NCI-H510A treated with DMSO at 0.1 percent for 48 hours (cell line): ENCODE data around the gene UBE2J2.
A peak's percentile ranks its signal among the peaks of the same experiment; 100 is the strongest.

Experiments
- DNase-seq: peaks from one replicate; lab custom pipeline; 2025; lab: John Stamatoyannopoulos, UW

UBE2J2 gene

DNA sequence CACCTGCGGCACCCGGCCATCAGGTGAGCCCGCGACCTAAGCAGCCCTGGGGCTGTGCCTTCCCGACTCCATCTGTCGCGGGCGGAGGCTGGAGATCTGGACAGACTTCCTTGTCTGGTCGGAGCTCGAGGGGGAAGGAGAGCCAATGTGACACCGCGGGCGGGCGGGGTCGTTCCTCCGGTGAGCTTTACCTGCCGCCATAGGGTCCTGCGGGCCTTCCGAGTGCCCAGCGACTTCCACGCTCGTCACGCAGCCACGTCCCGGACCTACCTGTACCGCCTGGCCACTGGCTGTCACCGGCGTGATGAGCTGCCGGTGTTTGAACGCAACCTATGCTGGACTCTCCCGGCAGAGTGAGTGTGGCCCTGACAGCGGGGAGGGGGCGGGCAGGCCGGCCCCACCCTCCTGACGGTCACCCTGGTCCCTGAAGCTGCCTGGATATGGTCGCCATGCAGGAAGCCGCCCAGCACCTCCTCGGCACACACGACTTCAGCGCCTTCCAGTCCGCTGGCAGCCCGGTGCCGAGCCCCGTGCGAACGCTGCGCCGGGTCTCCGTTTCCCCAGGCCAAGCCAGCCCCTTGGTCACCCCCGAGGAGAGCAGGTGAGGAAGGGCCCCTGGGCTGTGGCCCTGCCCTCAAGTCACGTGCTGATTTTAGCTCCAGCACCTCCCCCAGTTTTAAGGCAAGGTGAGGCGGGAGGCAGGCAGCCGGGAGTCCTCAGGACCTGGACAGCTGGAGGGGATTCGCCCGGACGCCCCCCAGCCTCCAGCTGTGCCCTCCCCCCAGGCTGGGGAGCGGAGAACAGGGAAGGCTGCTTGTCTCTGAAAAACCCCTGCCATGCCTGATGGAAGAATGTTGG, 35.8 kb upstream of the UBE2J2 start:
- peak; percentile 65 for DNase-seq

DNA sequence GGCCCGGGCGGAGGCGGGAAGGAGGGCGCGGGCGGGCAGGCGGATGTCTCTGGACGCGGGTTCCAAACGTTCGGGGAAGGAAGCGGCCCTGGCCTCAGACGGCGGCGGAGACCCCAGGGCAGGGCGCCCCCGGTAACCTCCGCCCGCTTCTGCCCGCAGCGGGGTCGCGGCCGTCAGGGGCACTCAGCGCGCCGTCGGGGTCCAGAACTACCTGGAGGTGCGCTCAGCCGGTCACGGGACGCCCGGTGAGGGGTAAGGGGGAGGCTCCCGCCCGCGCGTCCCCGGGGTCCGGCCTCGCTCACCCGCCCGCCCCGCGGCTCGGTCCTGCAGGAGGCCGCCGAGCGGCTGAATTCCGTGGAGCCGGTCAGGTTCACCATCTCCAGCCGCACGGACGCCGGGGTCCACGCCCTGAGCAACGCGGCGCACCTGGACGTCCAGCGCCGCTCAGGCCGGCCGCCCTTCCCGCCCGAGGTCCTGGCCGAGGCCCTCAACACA, 35.1 kb upstream of the UBE2J2 start:
- no peak for DNase-seq

DNA sequence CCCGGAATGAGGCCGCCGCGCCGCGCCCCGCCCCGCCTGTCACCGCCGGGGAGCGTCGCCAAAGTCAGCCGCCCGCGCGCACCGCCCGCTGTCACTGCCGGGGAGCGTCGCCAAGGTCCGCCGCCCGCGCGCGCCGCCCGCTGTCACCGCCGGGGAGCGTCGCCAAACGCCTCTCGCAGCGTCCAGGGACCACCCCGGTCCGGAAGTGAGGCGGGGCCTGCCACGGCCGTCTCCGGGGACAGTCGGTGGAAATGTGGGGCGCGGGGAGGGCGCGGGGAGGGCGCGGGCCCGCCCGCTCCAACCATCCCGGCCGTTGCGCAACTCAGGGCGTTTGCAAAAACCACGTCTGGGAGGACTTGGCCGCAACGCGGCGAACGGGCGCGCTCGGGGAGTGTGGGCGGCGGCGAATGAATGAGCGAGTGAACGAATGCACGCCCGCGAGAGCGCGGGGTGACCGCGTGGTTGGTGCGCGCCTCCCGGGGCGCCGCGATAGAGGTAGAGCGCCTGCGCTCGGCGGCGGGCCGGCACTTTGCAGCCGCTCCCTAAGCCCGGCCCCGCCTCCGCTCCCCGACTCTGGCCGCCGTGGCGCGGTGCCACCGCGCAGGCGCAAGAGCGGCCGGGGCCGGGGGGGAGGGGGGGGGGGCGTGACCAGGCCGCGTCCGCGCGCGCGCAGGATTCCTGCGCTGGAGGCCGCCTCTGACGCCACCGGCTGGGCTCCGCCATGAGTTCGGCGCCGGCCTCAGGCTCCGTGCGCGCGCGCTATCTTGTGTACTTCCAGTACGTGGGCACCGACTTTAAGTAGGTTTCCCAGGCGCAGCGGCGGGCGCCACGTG, 34.5 kb upstream of the UBE2J2 start, which contains the start of the genes ACAP3 and PUSL1:
TSS of gene ACAP3 (minus strand) at position 8 of the 833 bp plus-strand sequence. CDS start 115 bp downstream, outside the sequence.
TSS of gene PUSL1 (plus strand) at position 675 of the 833 bp plus-strand sequence. CDS start at position 722, 47 bp downstream.
- DNase-seq = peak; percentile 99

DNA sequence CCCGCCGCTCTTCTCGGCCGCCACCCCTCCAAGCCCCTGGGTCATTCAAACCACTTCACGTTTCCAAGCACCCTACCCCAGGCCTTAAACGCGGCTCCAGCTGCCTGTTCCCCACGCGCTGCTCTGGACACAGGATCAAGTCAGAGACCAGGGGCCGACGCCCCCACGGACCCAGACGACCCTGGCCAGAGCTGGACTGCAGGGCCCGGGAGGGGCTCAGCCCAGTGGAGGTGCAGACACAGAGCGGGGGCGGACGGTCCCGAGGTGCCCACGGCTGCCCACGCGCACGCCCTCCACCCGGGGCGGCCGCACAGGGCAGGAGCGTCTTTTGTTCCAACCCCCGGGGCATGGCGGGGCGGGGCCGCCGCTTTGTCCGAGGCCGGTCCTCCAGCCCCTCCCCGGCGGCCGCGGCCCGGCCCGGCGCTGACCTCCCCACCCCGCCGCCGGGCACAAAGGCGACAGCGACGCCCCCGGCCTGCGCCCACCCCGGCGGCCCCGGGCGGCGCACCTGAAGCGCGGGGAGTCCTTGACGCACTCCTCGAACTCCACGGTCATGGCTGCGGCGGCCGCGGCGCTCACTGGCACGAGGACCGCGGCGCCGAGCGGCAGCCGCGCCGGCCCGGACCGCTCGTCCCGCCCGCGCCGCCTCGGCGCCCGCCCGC, 33.7 kb upstream of the UBE2J2 start:
- no peak for DNase-seq

DNA sequence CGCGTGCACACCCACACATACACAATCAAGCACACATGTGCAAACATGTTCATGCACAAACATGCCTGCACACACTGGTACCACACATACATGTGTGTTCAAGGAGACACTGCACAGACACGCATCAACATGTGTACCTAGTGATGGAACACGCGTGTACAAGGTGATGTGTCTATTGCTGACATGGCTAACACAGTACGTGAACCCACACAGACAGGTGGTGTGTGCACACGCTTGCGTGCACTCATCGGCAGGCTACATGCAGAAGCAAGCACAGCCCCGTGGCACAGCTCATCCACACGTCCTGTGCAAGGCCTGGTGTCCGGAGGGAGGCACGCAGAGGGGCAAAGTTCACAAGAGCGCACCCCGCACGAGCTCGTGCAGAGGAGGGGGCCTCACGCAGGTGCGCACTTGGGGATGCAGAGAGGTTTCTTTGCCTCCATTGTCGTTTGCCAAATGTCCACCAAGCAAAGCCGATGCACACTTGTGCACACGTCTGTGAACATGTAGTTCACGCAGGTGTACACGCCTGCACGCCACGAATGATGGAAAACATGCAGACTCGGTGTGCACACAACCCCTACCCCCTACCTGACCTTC, 33.1 kb upstream of the UBE2J2 start:
- no peak for DNase-seq

DNA sequence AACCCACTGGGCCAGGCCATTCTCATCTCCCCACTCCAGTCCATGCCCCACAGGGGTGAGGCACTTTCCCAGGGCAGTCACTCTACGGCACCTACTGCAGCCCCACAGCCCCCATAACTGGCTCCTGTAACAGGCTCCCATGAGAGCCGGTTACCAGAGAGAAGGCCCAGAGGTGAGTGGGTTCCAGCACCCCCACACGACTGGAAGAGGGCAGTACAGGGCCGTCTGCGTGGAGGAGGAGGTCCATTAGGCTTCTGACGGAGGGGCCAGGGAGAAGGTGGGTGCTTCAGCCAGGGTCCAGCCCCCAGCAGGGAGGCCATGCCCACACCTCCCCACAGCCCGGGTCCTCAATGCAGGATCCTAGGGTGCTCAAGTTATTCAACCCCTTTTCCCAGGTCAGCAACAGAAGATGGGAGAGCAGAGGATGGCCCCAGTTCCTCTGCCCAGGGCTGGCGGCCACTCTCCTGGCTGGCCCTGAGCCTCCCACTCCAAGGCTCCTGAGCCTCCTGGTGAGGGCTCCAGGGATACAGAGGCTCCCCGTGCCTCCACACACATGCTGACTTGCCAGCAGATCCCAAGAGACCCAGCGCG, 32.5 kb upstream of the UBE2J2 start:
- DNase-seq = no peak

DNA sequence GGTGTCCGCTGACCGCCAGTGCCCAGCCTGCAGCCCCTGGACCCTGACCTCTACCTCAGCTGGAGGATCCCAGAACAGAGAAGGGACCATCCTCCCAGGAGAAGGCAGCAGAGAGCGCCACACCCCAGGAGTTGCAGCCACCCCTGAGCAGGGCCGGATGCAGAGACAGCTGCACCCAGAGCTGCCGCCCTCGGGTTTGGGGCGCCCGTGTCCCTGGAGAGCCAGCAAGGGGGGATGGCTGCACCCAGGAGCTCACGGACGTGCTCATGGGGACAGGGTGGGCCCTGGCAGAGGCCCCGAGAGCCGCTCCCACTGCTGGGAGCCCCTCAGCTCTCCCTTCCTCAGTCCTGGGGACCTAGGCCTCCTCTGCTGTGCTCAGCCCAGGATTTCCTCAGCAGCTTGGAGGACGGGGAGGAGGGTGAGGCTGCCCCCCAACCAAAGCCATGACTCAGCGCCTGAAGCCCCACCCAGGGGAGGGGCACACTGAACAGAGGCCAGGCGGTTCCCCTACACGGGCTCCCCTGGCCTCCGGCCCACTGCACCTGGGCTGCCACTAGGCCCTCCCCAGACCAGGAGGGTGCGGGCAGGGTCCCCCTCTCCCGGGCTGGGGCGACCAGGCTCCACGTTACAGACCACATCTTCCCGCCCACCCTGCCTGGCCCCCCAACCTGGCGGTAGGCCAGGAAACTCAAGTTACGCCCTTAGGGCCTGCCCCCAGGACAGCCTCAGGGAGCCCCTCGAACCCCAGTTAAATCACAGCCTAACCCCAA, 31.8 kb upstream of the UBE2J2 start:
- peak; percentile 89 for DNase-seq

DNA sequence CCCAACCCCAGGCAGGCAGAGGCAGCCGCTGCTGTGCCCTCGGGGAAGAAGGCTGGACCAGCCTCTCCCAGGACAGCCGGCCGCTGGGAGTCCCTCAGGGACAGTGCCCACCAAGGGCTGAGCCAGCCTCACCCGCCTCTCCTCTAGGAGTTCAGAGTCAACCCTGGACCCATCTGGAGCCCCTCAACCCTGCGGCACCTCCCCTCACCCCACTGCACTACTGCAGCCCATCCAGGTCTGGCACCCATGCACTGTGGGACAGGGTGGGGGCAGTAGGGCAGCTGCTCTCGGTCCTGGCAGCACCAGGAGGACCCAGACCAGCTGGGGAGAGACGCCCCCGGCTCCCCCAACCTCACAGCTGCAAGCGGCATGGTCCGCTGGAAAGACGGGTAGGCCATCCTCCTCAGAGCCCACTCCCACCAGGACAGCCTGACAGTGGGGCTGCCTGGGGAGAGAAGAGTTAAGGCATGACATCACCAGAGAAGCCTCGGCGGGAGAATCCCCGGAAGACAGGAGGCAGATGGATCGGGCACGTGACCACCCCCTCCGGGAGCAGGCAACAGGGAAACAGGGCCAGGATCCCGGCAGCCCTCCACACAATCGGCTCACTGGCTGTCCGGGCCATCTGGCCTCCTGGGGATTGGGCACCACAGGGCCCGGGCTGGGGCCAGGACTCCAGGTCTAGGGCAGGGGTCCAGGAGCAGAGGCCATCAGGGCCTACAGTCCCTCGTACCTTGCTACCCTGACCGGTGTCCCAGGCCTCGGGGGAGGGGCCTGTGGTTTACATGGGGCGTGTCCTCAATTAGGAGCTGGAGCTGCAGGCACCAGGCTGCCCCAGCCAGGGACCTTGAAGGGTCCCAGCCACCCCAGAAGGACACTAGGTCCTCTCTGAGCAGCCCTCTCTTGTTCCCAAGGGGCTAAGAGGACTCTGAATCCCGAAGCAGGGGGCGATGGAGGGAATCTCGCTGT, 31.0 kb upstream of the UBE2J2 start:
- DNase-seq = peak; percentile 98

DNA sequence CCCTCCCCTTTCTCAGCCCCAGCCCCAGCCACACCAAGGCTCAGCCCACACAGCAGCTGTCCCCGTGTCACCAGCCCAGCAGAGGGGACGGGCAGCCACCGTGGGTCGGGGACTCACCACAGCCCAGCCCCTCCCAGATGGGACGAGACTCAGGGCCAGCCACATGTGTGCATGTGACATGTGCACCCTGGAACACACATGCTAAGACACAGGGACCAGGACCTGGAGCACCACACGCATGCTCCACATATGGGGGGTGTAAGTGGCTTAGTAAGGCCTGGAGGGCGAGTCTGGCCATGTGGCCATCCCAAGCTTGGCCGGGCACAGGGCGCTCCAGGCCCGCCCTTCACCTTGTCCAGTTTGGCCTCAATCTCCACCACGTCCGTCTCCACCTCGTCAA, 30.1 kb upstream of the UBE2J2 start:
- no peak for DNase-seq

DNA sequence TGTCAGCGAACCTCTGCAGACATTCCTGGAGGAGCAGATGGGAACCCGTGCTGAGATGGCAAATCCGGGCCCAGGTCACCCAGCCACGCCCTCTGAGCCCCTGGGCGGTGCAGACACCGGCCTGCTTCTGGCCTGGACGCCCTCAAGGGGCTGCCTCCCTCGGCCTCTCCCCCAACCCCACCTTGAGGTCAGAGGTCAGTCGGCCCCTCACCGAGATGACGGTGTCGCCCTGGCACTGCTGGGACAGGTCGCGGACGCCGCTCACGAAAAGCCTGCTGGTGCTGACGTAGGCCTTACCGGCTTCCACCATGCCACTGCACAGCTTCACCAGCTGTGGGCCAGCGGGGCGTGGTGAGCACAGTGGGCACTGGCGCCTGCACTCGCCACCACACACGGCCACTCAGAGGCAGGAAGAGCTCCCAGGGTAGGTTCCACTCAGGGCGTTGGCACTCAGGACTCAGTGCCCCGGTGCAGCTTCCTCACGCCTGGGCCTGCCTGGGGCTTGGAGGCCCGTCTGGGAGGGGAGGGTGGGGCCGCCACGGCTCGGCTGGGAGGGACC, 29.4 kb upstream of the UBE2J2 start:
- no peak for DNase-seq

DNA sequence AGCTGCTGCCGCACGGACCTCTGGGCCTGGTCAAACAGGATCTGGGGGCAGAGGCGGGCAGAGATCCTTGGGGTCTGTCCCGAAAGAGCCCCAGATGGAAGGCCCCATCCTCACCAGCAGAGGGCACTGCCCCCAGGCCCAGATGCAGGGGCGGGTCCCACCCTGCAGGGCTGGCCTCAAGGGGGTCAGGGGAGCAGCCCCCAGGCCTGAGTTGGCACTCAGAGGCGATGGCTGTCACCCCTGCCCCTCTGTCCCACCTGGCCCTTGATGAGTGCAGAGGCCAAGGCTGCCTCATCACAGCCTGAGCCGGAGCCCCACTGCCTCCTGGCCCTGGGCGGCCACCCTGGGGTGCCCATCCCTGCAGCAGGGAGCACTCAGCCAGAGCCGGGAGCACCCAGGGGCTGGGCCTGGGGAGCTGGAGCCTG, 28.4 kb upstream of the UBE2J2 start:
- DNase-seq = no peak

DNA sequence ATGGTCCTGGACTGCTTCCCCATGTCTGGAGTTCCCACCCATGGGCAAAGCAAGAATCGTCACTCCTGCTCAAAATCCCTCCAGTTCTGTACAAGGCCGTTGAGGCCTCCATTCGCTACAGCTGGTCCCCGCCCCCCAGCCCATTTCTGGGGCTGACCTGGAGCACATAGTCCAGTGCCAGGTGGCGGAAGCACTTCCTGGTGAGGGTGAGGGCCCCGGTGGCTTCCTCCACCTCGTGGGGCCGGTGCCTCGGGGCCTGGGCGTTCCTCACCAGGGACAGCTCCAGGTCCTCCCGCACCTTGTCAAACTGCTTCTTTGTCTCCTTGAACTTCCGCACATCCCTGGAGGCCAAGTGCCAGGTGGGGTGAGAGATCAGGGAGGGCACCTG, 26.7 kb upstream of the UBE2J2 start:
- no peak for DNase-seq

DNA sequence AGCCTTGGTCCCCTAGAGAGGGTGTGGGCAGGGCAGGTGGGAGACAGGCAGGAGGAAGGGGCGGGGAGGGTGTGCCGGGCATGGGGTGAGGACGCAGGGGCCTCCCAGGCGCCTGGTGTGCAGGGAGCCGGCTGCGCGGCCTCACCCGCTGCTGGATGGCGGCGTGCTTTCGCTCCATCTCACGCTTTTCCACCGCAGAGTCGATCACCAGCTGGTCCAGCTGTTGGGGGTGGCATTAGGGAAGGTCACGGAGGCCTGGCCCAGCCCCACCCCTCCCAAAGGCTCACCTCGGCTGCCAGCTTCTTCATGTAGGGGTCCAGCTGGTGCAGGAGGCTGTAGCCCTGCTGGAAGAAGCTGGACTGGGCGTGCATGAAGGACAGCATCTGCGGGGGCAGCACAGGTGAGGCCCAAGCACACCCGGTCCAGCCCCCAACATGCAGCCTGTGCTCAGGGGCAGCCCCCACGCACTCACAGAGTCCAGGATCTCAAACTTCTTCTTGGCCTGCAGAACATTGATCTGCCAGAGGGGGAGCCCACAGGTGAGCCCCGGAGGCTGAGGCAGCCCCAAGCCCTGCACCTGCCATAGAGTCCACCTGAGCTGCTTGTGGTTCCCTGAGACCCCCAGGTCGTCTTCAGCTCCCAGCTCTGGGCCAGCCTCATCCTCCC, 26.2 kb upstream of the UBE2J2 start:
- peak; percentile 62 for DNase-seq

DNA sequence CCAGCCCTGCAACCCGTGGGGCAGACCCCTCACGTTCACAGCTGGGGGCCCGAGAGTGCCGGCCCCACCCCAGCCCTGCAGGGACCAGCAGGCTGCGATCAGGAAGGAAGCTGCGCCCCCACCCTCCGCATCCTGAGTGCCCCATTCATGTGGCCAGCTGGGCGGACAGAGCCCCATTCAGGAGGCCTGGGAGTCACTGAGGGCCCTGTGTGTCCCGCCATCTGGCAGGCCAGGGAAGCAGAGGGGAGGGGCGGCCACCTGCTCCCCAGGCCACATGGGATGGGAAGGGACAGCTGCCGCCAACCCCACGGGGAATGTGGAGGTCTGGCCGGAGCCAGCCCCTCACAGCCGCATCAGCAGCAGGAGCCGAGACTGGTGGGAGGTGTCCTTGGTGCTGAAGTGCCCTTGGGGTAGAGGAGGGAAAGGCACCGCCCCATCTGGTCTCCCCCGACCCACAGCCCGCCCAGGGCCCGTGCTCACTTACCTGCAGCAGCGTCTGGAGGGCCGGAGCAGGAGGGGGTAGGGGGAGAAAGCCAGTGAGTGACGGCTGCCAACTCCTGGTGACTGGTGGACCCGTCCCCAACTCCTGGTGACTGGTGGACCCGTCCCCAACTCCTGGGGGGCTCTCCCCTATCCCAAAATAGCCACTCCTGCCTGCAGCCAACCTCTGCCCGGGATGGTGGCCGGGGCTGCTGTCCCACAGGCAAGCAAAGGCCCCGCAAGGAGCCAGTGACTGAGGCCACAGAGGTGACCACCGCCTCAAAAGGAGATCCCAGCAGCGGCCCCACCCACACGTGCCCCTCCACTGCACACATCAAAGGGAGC, 25.4 kb upstream of the UBE2J2 start:
- DNase-seq = no peak

DNA sequence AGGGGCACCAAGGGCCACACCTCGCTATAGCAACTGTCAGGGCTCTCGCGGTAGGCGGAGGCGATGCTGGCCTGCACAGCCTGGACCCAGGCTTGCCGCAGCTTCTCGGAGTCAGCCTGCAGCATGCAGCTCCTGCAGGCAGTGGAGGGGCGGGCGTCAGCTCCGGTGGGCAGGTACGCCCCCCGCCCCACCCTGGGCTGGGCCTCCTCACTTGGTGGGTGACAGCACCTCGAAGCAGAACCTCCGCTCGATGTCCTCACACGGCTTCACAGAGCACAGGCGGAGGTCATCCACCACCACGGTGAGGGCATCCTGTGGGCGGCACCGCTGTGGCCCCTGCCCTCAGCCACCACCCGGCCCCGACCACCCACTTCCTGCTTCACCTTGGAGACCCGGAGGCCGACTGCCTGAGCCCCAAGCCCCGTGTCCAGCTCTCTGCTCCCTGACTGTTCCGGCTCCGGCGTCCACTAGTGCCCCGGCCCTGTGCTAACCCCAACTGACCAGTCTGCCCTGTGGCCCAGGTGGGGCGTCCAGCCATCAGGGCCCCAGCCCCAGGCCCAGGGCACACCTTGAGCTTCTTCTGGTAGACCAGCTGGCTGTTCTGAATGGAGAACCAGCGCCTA, 24.3 kb upstream of the UBE2J2 start:
- DNase-seq = no peak

DNA sequence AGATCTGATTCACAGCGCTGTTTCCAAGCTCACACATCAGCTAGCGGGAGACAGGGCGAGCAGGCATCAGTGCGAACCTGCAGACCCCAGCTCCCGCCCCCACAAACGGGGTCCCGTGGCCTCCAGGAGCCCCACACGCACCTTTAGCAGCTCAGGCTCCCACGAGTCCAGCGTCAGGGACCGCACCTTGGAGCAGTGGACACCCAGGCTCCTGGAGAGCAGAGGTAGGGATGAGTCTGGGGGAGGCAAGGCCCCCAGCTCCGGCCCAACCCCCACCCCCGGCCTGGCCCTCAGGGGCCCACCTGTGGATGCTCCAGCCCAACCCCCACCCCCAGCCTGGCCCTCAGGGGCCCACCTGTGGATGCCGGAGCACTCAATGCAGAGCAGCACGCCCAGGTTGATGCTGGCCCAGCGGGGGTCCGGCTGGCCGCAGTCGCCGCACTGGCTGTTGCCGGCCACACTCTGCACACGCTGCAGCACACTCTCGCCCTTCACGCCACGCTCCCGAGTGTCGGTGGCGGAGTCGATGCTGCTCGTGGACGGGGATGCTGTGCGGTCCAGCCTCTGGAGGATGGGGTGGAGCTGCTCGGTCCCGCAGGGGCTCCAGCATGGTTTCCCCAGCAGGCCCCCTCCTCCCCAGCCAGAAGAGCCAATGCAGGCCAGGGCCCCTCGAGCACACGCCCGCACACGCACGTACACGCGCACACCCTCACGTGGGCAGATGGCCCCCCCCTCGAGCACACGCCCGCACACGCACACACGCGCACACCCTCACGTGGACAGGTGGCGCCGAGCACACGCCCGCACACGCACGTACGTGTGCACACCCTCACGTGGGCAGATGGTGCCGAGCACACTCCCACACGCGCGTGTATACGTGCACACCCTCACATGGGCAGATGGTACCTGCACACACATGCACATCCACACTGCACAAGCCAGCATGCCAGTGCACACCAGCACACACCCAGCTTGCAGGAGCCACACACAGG, 22.7 kb upstream of the UBE2J2 start:
- DNase-seq = no peak
